Uterus (tissue), 2 donors: Measurements from ENCODE around the gene RAPGEF2.

Experiments
- POLR2A ChIP-seq, 2 donors: fragments of 450-650 bp; IDR thresholded peaks; one replicate each; pipeline ENCODE4 v1.6.1; 2016; ENCODE audit warnings: antibody characterized with exemption in 2 of 2, mild to moderate bottlenecking in 1 of 2, moderate library complexity in 1 of 2
- TF ChIP-seq, protein P1 (sequence below), 4 experiments: fragments of 200-600 bp in 2 of 4; fragments of 450-650 bp in 2 of 4; sonication (generic) in 2 of 4; IDR thresholded peaks; one replicate each; pipeline ENCODE4 v1.5.1; 2016 to 2019; ENCODE audit warnings: antibody characterized with exemption in 4 of 4, mild to moderate bottlenecking in 2 of 4, moderate library complexity in 1 of 4

DNA sequence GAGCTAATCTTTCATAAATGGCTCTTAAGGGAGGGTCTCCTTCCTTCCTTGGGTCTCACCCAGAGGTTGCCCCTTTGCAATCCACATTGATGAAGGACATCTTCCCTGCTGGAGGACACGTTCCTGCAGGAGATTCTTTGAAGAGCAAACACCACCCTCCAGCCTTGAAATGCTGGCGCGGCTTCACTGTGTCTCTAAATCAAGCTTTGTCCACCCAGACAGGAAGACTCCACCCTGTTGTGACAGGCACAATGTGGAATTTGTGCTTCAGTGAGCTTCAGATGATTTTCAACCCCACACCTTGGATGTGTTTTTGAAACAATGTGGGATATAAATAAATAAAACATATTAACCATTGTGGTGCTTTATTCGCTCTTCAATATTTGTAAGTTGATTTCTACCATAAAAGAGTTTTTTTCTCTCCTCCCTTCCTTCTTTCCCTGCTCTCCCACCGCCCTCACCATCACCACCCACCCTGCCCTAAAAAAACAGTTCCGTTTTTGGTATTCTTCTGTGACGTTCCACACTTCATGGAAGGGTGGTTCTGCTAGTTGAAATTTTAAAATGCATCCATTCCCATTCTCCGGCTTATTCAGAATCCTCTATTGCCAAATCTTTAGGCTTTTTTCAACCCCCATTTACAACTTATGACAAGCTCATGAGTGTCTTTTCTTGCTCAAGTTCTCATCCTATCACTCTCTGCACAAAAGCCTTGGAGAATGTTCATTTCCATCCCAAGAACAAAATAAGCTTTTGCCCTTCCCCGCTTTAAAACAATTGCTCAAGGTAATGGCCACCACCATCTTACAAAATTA, 264.3 kb downstream of the RAPGEF2 start:
- TF ChIP-seq, protein P1, sequence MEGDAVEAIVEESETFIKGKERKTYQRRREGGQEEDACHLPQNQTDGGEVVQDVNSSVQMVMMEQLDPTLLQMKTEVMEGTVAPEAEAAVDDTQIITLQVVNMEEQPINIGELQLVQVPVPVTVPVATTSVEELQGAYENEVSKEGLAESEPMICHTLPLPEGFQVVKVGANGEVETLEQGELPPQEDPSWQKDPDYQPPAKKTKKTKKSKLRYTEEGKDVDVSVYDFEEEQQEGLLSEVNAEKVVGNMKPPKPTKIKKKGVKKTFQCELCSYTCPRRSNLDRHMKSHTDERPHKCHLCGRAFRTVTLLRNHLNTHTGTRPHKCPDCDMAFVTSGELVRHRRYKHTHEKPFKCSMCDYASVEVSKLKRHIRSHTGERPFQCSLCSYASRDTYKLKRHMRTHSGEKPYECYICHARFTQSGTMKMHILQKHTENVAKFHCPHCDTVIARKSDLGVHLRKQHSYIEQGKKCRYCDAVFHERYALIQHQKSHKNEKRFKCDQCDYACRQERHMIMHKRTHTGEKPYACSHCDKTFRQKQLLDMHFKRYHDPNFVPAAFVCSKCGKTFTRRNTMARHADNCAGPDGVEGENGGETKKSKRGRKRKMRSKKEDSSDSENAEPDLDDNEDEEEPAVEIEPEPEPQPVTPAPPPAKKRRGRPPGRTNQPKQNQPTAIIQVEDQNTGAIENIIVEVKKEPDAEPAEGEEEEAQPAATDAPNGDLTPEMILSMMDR (IDR thresholded peaks at IDR 0.05), result no peak
- TF ChIP-seq POLR2A (IDR thresholded peaks at IDR 0.05), result no peak
